H1 (cell line): ENCODE data around the gene ZMYM4. TPM values are rescaled to one million over a fixed set of nuclear protein-coding genes. Genes with fewer than 3 reads are reported as not detected.

Source experiments
- CTCF ChIA-PET: fragments of 300-600 bp; sonication (Branson Sonifier 250); formaldehyde crosslinking; loops from one replicate; lab custom pipeline; 2021; ENCODE audit not compliant: partially characterized antibody; lab: Charles Lee
- POLR2A ChIA-PET: fragments of 300-600 bp; sonication (Branson Sonifier 250); formaldehyde crosslinking; loops from one replicate; lab custom pipeline; 2021; ENCODE audit warnings: inconsistent platforms; ENCODE audit not compliant: partially characterized antibody; lab: Charles Lee
- DNase-seq, 2 experiments: peaks; one replicate each; pipeline versions ENCODE4 v3.0.0 to v3.0.0-alpha.2; 2010 to 2022; ENCODE audit warnings: low spot score in 2 of 2, low read depth in 1 of 2, mixed read lengths in 1 of 2
- FAIRE-seq: peaks from 2 replicates; lab custom pipeline; 2011; peaks lifted over from hg19 to GRCh38; lab: Jason Lieb, UNC
- H2AFZ ChIP-seq: 2 replicates; pipeline ENCODE4 v1.8.1; 2012; ENCODE audit warnings: low read length, inconsistent platforms
- H2AK5ac ChIP-seq: 2 replicates; pipeline ENCODE4 v1.6.1; 2013; ENCODE audit warnings: low read depth, low read length
- H2BK120ac ChIP-seq: replicated peaks from 2 replicates; pipeline ENCODE3; 2013; ENCODE audit warnings: low read depth, low read length, inconsistent platforms
- H2BK12ac ChIP-seq: 2 replicates; pipeline ENCODE4 v1.6.1; 2013; ENCODE audit warnings: low read depth, low read length
- H2BK15ac ChIP-seq: 2 replicates; pipeline ENCODE4 v1.6.1; 2013; ENCODE audit warnings: low read length
- H2BK20ac ChIP-seq: 2 replicates; pipeline ENCODE4 v1.6.1; 2013; ENCODE audit warnings: low read length
- H2BK5ac ChIP-seq: 2 replicates; pipeline ENCODE4 v1.6.1; 2013; ENCODE audit warnings: low read depth, low read length
- H3K14ac ChIP-seq: 2 replicates; pipeline ENCODE4 v1.6.1; 2013; ENCODE audit warnings: inconsistent platforms; ENCODE audit not compliant: insufficient read length
- H3K18ac ChIP-seq: 2 replicates; pipeline ENCODE4 v1.6.1; 2013; ENCODE audit warnings: low read length; ENCODE audit errors: extremely low read depth
- H3K23ac ChIP-seq: 2 replicates; pipeline ENCODE4 v1.6.1; 2013; ENCODE audit warnings: inconsistent platforms; ENCODE audit not compliant: insufficient read length
- H3K23me2 ChIP-seq: 2 replicates; pipeline ENCODE4 v1.6.1; 2013; ENCODE audit warnings: low read depth, low read length
- H3K27ac ChIP-seq: 2 replicates; pipeline ENCODE4 v1.6.1; 2011; ENCODE audit warnings: low read depth, low read length, inconsistent platforms
- H3K27me3 ChIP-seq, 4 experiments: replicated peaks in 1 of 4; 1 replicate in 1 of 4; 2 replicates in 3 of 4; pipeline versions ENCODE4 v1.6.1 to v1.8.1; 2011 to 2013; ENCODE audit warnings: low read length in 3 of 4, mild to moderate bottlenecking in 3 of 4, inconsistent platforms in 2 of 4, mixed read lengths in 2 of 4, moderate library complexity in 1 of 4; ENCODE audit not compliant: control insufficient read depth in 3 of 4, insufficient read depth in 3 of 4; ENCODE audit errors: extremely low read depth in 1 of 4
- H3K36me3 ChIP-seq, 4 experiments: 2 replicates each; pipeline versions ENCODE4 v1.6.1 to v1.8.1; 2011 to 2013; ENCODE audit warnings: mild to moderate bottlenecking in 4 of 4, low read length in 3 of 4, moderate library complexity in 2 of 4, control low read depth in 1 of 4, inconsistent platforms in 1 of 4; ENCODE audit not compliant: insufficient read depth in 4 of 4, control insufficient read depth in 2 of 4
- H3K4ac ChIP-seq: replicated peaks from 2 replicates; pipeline ENCODE3; 2013; ENCODE audit warnings: low read length, low read depth, mixed read lengths, inconsistent platforms; ENCODE audit not compliant: insufficient read length
- H3K4me1 ChIP-seq, 4 experiments: replicated peaks in 1 of 4; 1 replicate in 1 of 4; 2 replicates in 3 of 4; pipeline versions ENCODE4 v1.6.1 to v1.8.1; 2011 to 2013; ENCODE audit warnings: low read length in 3 of 4, inconsistent platforms in 2 of 4, mixed read lengths in 1 of 4; ENCODE audit not compliant: insufficient read depth in 4 of 4, control insufficient read depth in 3 of 4
- H3K4me2 ChIP-seq, 2 experiments: 2 replicates each; pipeline versions ENCODE4 v1.6.1 to v1.8.1; 2011 to 2013; ENCODE audit warnings: low read depth in 2 of 2, low read length in 2 of 2, control low read depth in 1 of 2, inconsistent platforms in 1 of 2, mild to moderate bottlenecking in 1 of 2; ENCODE audit not compliant: insufficient read depth in 1 of 2
- H3K4me3 ChIP-seq, 4 experiments: fragments of 200-600, 300-600 bp in 1 of 4; sonication (generic), shearing (Covaris generic), sonication (Bioruptor Twin) in 1 of 4; 2 replicates each; pipeline versions ENCODE4 v1.5.1 to v1.8.1; 2011 to 2016; ENCODE audit warnings: low read length in 4 of 4, low read depth in 3 of 4, control low read depth in 2 of 4, inconsistent platforms in 2 of 4, mild to moderate bottlenecking in 2 of 4, mixed read lengths in 1 of 4, moderate library complexity in 1 of 4; ENCODE audit not compliant: insufficient read depth in 2 of 4; ENCODE audit errors: extremely low read depth in 1 of 4
- H3K56ac ChIP-seq: replicated peaks from 2 replicates; pipeline ENCODE3; 2013; ENCODE audit warnings: low read depth, mild to moderate bottlenecking, mixed read lengths, low read length, inconsistent platforms; ENCODE audit not compliant: insufficient read length
- H3K79me1 ChIP-seq: 2 replicates; pipeline ENCODE4 v1.6.1; 2013; ENCODE audit warnings: low read depth, low read length, control low read depth
- H3K79me2 ChIP-seq, 2 experiments: 2 replicates each; pipeline versions ENCODE4 v1.6.1 to v1.8.1; 2012 to 2013; ENCODE audit warnings: low read length in 2 of 2, mild to moderate bottlenecking in 2 of 2, inconsistent platforms in 1 of 2; ENCODE audit not compliant: insufficient read depth in 2 of 2, control insufficient read depth in 1 of 2
- H3K9ac ChIP-seq, 4 experiments: replicated peaks in 1 of 4; 1 replicate in 1 of 4; 2 replicates in 3 of 4; pipeline versions ENCODE4 v1.6.1 to v1.8.1; 2011 to 2013; ENCODE audit warnings: low read depth in 3 of 4, low read length in 3 of 4, control low read depth in 2 of 4, mild to moderate bottlenecking in 2 of 4, moderate library complexity in 2 of 4, inconsistent platforms in 1 of 4; ENCODE audit errors: extremely low read depth in 1 of 4
- H3K9me3 ChIP-seq, 2 experiments: 2 replicates each; pipeline versions ENCODE4 v1.6.1 to v1.8.1; 2012 to 2013; ENCODE audit warnings: mild to moderate bottlenecking in 2 of 2, moderate library complexity in 2 of 2, control low read depth in 1 of 2, inconsistent platforms in 1 of 2, low read depth in 1 of 2, low read length in 1 of 2, mixed read lengths in 1 of 2; ENCODE audit not compliant: insufficient read depth in 2 of 2
- H4K20me1 ChIP-seq, 2 experiments: replicated peaks in 1 of 2; 2 replicates each; pipeline versions ENCODE3 to v1.8.1; 2011 to 2013; ENCODE audit warnings: inconsistent platforms in 2 of 2, low read length in 2 of 2, mild to moderate bottlenecking in 1 of 2; ENCODE audit not compliant: insufficient read depth in 2 of 2, control insufficient read depth in 1 of 2
- H4K5ac ChIP-seq: 2 replicates; pipeline ENCODE4 v1.6.1; 2013; ENCODE audit warnings: low read length, low read depth, mixed read lengths, inconsistent platforms; ENCODE audit not compliant: insufficient read length
- H4K8ac ChIP-seq: 2 replicates; pipeline ENCODE4 v1.8.0; 2013; ENCODE audit warnings: mild to moderate bottlenecking, moderate library complexity, low read length, inconsistent platforms; ENCODE audit not compliant: insufficient read depth; ENCODE audit errors: extremely low read depth
- H4K91ac ChIP-seq: replicated peaks from 2 replicates; pipeline ENCODE3; 2013; ENCODE audit warnings: low read length, mixed read lengths, inconsistent platforms; ENCODE audit not compliant: insufficient read length
- BACH1 ChIP-seq: IDR thresholded peaks from 2 replicates; pipeline ENCODE4 v1.6.1; 2012; ENCODE audit warnings: low read length, improper control_type of control experiment
- BCL11A ChIP-seq, 2 experiments: IDR thresholded peaks; one replicate each; pipeline ENCODE4 v1.6.1; 2011; ENCODE audit warnings: low read depth in 2 of 2, low read length in 2 of 2, mild to moderate bottlenecking in 2 of 2
- CEBPB ChIP-seq: IDR thresholded peaks from 2 replicates; pipeline ENCODE4 v1.6.1; 2012; ENCODE audit warnings: low read depth, low read length
- EP300 ChIP-seq, 2 experiments: IDR thresholded peaks; 1 replicate in 1 of 2; 2 replicates in 1 of 2; pipeline ENCODE4 v1.6.1; 2011 to 2012; ENCODE audit warnings: low read depth in 2 of 2, low read length in 2 of 2, mild to moderate bottlenecking in 2 of 2, borderline replicate concordance in 1 of 2, inconsistent platforms in 1 of 2, moderate library complexity in 1 of 2
- JUN ChIP-seq: IDR thresholded peaks from 2 replicates; pipeline ENCODE4 v1.6.1; 2011; ENCODE audit warnings: low read depth, mild to moderate bottlenecking, improper control_type of control experiment, low read length
- SIN3A ChIP-seq, 2 experiments: IDR thresholded peaks in 1 of 2; conservative IDR thresholded peaks in 1 of 2; 2 replicates each; pipeline ENCODE4 v1.6.1; 2011 to 2012; ENCODE audit warnings: low read length in 2 of 2, improper control_type of control experiment in 1 of 2, low read depth in 1 of 2, mild to moderate bottlenecking in 1 of 2
- SIRT6 ChIP-seq: IDR thresholded peaks from one replicate; pipeline ENCODE4 v1.7.1; 2012; ENCODE audit warnings: low read length, inconsistent platforms
- SRF ChIP-seq: IDR thresholded peaks from 2 replicates; pipeline ENCODE4 v1.6.1; 2011; ENCODE audit warnings: mild to moderate bottlenecking, low read depth, low read length, moderate library complexity
- TAF7 ChIP-seq: optimal IDR thresholded peaks from 2 replicates; pipeline ENCODE3; 2011; ENCODE audit warnings: low read depth, mild to moderate bottlenecking, inconsistent platforms, low read length, moderate library complexity, borderline replicate concordance
- TEAD4 ChIP-seq: IDR thresholded peaks from 2 replicates; pipeline ENCODE4 v1.6.1; 2012; ENCODE audit warnings: low read depth, low read length, inconsistent platforms, mixed read lengths
- WGBS, 2 experiments: shearing (Covaris generic) in 1 of 2; methylation state at CpG; one replicate each; pipeline versions ENCODE4 v1.1.6 to v1.1.7; 2013 to 2015; ENCODE audit warnings: low lambda C conversion rate in 2 of 2, mixed read lengths in 2 of 2, inconsistent platforms in 1 of 2, low coverage in 1 of 2, missing lambda C conversion rate in 1 of 2; ENCODE audit not compliant: insufficient replicate concordance in 2 of 2, insufficient coverage in 1 of 2, insufficient read length in 1 of 2; ENCODE audit errors: extremely low coverage in 1 of 2, missing lambda C conversion rate in 1 of 2; 5-methylcytosine and 5-hydroxymethylcytosine counted together
- polyA plus RNA-seq, 7 experiments: library from polyadenylated mRNA; depleted of rRNA in 3 of 7; stranded (reverse) in 5 of 7; unstranded in 2 of 7; fragments of >200 nt in 5 of 7; fragments of 200-250 nt in 2 of 7; gene quantifications; 1 replicate in 5 of 7; 2 replicates in 1 of 7; 4 replicates in 1 of 7; pipeline versions ENCODE4 v1.2.1 to v1.2.3, GENCODE V29; 2011 to 2013; ENCODE audit warnings: missing spikeins in 2 of 7, mixed read lengths in 2 of 7
- total RNA-seq: library from RNA; stranded (reverse); fragmentation: NEBNext Ultra II Directional; extraction: Animal tissue kit (Norgen Biotek cat#: 25700); gene quantifications from 2 replicates; pipeline ENCODE4 v1.2.1, GENCODE V29; 2021
- TF ChIP-seq, protein P1 (sequence below): IDR thresholded peaks from 2 replicates; pipeline ENCODE4 v1.6.1; 2012; ENCODE audit warnings: inconsistent platforms
- TF ChIP-seq, protein P2 (sequence below): IDR thresholded peaks from 2 replicates; pipeline ENCODE4 v1.6.1; 2012; ENCODE audit warnings: low read length, inconsistent platforms

The ZMYM4 gene
- total and polyA plus RNA-seq, 2 of the 8 experiments (the other 6 are each of a cell fraction or from before 2014, with no cell fraction given) = 16.7 to 81.3 TPM

DNA sequence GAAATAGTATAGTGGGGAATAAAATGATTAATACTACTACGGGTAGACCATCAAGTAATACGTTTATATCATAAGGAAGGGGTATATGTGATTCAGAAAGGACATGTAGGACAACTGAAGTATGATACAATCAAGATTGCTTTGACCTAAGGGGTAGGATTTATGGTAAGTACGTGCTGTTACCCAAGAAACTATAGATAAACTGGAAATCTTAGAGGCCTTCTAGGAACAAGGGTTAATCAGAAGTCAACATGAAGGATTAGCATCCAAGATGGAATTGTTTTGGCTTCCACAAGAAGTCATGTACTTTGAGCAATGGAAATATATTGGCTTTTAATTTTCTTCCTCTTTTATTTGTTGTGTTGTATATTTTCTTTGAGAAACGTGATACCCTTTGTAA lies 13.2 kb upstream of the ZMYM4 start:
- Histone ChIP-seq H3K9ac (no peak overlapping the region), H3K27ac (no peak overlapping the region)
- POLR2A ChIA-PET = no interaction called here
- TF ChIP-seq BACH1 (no peak), SIRT6 (no peak), SIN3A (conservative IDR thresholded peaks at IDR 0.05 in 1 of 2, IDR thresholded peaks at IDR 0.05 in 1 of 2; ENCODE audit: low read depth in 1 of 2, low read length in 2 of 2) (no peak), EP300 (IDR thresholded peaks at IDR 0.05; ENCODE audit: borderline replicate concordance in 1 of 2, low read depth in 2 of 2, low read length in 2 of 2) (no peak), TAF7 (no peak), SRF (no peak), CEBPB (no peak), BCL11A (IDR thresholded peaks at IDR 0.05; ENCODE audit: low read depth in 2 of 2, low read length in 2 of 2) (no peak), JUN (no peak), TEAD4 (no peak)
- TF ChIP-seq, protein P1, sequence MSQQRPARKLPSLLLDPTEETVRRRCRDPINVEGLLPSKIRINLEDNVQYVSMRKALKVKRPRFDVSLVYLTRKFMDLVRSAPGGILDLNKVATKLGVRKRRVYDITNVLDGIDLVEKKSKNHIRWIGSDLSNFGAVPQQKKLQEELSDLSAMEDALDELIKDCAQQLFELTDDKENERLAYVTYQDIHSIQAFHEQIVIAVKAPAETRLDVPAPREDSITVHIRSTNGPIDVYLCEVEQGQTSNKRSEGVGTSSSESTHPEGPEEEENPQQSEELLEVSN = no peak
- TF ChIP-seq, protein P2, sequence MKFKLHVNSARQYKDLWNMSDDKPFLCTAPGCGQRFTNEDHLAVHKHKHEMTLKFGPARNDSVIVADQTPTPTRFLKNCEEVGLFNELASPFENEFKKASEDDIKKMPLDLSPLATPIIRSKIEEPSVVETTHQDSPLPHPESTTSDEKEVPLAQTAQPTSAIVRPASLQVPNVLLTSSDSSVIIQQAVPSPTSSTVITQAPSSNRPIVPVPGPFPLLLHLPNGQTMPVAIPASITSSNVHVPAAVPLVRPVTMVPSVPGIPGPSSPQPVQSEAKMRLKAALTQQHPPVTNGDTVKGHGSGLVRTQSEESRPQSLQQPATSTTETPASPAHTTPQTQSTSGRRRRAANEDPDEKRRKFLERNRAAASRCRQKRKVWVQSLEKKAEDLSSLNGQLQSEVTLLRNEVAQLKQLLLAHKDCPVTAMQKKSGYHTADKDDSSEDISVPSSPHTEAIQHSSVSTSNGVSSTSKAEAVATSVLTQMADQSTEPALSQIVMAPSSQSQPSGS = no peak
- TF ChIP-seq, all 59 proteins: peak for 0
- CTCF ChIA-PET = interaction anchor here (1.9 kb wide), 1 partner anchor 34 kb away, joined by 8 read pairs; no protein-coding TSS in a partner anchor
- Histone ChIP-seq H2BK15ac (no peak overlapping the region), H3K4ac (no peak overlapping the region), H2BK5ac (no peak overlapping the region), H4K20me1 (no peaks in the 10 kb centered on the region), H3K4me3 (no peak overlapping the region), H3K36me3 (no peaks in the 10 kb centered on the region), H4K8ac (no peak overlapping the region), H2BK12ac (no peak overlapping the region), H2AK5ac (no peak overlapping the region), H3K14ac (no peak overlapping the region), H3K79me1 (no peaks in the 10 kb centered on the region), H3K18ac (no peak overlapping the region), H3K4me2 (no peak overlapping the region), H3K4me1 (no peaks in the 10 kb centered on the region), H3K23ac (no peak overlapping the region), H2BK20ac (no peak overlapping the region), H4K5ac (no peak overlapping the region), H2AFZ (no peak overlapping the region), H3K56ac (no peak overlapping the region), H2BK120ac (no peak overlapping the region), H3K27me3 (no peaks in the 10 kb centered on the region), H3K79me2 (no peaks in the 10 kb centered on the region), H3K23me2 (no peaks in the 10 kb centered on the region), H3K9me3 (no peaks in the 10 kb centered on the region), H4K91ac (no peak overlapping the region)
- 84% methylated on average over 4 of the region's 4 CpGs; no CpG with 5 or more reads in 1 of the 2 experiments for WGBS, 2 experiments
- DNase-seq = no peak
- FAIRE-seq = no peak
